PC-3 (cell line): ENCODE results near the gene CLASP1.

ENCODE experiments used
- CTCF ChIP-seq: fragments of 300-600 bp; sonication (generic); conservative IDR thresholded peaks from 2 replicates; pipeline ENCODE4 v1.5.1; 2017; ENCODE audit warnings: antibody characterized with exemption, low read depth, mild to moderate bottlenecking, low read length
- EZH2phosphoT487 ChIP-seq: fragments of 300-600 bp; sonication (generic); IDR thresholded peaks from 2 replicates; pipeline ENCODE4 v1.6.1; 2018; ENCODE audit warnings: mild to moderate bottlenecking, antibody characterized with exemption, low read length, borderline replicate concordance

GRCh38 chr2:121567452-121567851, 81.8 kb downstream of the CLASP1 start:
- TF ChIP-seq CTCF (no peak), EZH2phosphoT487 (no peak)
